GM18873 (cell line): ENCODE data around the gene NPAS1.

Experiments
- ATAC-seq: cut with Tn5 transposase; IDR thresholded peaks from one replicate; pipeline ENCODE4 v1.9.1; 2021; ENCODE audit warnings: mild to moderate bottlenecking, moderate library complexity, moderate number of reproducible peaks; ENCODE audit not compliant: unreplicated experiment, low FRiP score

Gene NPAS1, protein sequence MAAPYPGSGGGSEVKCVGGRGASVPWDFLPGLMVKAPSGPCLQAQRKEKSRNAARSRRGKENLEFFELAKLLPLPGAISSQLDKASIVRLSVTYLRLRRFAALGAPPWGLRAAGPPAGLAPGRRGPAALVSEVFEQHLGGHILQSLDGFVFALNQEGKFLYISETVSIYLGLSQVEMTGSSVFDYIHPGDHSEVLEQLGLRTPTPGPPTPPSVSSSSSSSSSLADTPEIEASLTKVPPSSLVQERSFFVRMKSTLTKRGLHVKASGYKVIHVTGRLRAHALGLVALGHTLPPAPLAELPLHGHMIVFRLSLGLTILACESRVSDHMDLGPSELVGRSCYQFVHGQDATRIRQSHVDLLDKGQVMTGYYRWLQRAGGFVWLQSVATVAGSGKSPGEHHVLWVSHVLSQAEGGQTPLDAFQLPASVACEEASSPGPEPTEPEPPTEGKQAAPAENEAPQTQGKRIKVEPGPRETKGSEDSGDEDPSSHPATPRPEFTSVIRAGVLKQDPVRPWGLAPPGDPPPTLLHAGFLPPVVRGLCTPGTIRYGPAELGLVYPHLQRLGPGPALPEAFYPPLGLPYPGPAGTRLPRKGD

DNA sequence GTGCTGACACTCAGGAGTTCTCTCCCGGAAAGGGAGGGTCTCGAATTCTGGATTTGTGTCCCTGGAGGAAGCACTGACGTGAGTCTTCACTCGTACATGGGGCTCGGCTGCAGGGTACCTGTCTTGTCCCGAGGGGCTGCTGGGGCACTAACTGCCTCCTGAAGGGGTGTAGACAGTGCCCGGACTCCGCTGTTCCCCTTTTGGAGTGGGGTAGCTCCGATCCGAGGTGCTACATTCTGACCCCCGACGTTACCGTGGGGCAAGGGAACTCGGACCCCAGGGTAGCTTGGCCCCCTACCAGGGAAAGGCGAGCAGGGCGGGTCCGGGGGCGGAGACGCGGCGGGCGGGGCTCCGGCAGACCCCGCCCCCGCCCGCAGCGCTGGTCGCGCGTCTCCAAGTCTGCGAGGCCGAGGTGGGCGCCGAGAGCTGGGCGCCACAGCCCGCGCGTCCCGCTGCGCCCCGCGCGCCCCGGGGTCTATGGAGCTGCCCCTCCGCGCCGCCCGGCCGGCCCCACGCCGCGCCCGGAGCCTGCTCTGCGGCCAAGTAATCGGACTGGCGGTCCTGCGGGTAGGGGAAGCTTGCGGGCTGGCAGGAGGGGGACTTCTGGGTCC is at the start of gene NPAS1:
NPAS1 (plus strand) TSS at position 407 of the 611 bp plus-strand sequence. CDS start 1,211 bp downstream, outside the sequence.
- ATAC-seq: no peak

DNA sequence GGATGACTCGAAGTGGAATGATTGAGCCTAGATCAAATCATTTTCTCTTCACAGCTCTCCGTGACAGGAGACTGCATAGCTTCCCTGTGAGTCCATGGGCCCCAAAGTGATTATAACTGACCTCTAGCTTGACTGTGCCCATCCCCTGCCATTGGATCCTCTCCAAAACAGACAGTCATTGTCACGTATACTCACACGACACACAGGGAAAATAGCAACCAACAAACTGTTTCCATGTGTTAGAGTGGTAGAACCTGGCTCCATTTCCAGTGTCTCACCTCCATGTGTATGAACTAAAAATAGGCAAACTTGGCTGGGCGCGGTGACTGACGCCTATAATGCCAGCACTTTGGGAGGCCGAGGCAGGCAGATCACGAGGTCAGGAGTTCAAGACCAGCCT is 48.8 kb upstream of the NPAS1 start:
- ATAC-seq: no peak

DNA sequence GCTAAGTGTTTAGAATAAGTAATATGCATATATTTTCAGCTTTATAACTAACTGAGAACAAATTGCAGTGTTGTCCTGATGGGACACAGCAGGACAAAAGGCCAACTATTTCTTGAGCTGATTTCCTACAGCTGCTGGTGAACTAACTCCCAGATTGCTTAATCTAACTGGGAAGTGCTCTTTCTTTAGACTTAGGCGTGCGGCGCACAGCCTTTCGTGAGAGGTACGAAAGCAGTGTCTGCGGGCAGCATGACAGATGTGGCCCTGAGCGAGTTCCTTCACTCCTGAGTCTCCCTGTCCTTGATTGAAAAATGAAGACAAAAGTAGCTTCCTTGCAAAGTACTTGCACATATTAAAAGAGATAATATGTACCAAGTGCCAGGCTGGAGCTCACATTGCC is 47.3 kb upstream of the NPAS1 start:
- no peak for ATAC-seq

DNA sequence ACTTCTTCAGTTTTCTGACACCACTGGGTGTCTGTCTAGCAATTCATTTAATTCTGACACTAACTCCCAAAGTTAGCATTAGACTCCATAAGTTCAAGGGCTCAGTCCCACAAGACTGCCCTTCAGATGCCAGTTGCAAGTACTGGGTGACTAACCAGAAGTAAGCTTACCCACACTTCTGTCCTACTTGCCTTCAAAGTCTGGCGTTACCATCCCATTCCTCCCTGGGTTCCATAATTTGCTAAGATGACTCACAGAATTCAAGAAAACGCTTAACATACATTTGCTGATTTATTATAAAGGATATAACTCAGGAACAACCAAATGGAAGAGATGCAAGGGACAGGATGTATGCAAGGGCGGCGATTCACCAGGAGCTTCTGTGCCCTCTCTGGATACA is 45.5 kb upstream of the NPAS1 start:
- no peak for ATAC-seq

DNA sequence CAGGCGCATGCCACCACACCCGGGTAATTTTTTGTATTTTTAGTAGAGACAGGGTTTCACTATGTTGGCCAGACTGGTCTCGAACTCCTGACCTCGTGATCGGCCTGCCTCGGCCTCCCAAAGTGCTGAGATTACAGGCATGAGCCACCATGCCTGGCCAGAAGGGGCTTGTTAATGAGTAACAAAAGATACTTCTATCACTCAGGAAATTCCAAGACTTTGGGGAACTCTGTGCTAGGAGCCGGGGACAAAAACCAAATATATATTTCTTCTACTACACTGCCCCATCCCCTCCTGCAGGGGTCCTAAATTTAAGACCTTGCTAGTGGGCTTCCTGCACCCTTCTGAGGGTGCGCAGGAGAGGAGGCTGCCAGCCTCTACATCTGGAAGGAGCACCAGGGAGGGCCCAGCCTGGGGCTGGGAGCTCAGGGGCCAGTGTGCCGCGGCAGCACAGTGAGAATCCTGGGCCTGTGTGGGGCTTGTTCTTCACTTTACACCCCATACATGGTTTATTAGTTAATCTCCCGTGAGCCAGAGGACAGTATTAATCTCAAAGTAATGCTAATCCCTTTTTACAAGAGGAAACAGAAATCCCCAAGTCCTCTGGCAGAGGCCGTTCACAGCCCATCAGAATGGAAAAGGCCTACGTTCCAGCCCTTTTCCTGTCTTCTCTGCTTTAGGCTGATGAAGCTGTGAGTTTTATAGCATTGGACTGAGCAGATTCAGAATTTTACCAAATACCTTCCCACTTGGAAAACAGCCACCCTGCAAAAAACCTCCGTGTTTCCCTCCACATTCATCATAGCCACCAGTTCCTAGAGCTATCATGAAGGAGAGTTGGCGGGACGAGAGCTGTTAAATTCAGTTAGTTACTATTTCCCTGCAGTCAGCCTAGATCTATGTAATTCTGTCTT is 44.4 kb upstream of the NPAS1 start:
- no peak for ATAC-seq

DNA sequence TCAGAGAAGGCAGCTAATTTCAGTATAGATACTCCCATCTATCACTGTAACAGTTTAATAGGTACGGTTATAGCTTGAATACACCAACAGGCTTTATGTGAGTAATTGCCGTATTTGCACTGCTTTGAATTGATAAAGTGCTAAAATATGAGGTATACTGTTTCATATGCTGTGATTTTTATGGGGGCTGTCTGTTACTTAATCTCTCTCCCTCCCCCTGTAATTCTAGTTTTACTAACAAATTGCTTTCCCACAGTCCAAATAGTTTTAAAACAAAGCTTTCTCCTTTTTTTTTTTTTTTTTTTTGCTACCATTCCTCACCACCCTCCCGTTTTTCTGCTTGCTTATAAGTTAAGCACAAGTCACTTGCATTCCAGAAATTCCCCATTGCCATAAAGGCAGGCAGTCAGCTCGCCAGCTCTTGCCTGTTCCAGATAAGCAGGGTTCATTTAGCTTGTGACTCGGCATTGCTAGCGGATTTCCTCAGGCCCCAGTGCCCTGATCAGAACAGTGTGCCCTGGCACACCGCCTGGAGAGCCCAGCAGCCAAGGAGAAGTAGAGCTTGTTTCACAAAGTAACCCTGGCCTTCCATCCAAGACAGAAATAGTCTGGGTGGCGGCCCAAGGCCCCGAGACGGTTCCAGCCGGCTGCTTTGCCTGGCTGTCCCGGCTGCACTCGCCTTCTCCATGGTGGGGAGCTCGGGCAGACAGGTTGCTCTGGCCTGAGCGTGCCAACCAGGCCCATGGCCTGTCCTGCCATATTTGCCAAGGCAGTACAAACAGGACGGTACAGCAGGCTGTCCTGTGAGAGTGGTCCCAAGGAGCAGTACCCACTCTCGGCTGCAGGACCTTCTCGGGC is 43.5 kb upstream of the NPAS1 start:
- ATAC-seq: no peak

DNA sequence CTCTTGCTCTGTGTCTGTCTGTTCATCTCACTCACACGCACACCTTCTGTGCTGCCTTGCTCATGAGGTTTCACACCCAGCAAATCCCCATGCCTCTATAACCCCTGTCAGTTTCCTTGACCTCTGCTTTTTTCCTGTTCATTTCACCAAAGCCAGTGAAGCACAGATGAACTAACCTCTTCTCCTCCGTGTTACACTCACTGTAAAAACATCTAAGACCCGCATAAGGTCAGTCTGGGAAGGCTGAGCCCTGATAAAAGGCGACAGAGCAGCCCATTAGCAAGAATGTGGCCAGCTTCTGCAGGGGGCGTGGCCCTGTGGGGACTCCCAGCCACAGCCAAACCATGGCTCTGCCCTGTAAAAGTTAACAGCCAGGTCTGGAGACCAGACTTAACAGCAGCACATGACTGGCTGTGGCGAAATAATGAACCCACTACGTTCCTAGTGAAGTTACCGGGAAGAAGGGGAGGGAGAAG is 42.8 kb upstream of the NPAS1 start:
- ATAC-seq: no peak

DNA sequence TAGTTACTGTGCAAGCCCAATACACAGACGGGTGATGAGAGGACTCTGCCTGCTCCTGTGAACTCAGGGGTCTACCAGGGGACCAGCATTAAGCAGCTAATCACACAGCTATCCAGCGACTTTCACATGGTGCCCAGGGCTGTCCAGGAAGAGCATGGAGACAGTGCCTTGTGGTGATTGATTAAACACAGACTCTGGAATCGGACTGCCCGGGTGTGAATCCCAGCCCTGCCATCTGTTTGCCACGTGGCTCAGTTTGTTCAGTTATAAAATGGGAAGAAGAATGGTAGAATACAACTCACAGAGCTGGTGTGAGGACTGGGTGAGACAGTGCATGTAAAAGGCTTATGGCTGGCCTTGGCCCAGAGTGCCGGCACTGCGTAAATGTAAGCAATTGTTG is 42.1 kb upstream of the NPAS1 start:
- no peak for ATAC-seq

DNA sequence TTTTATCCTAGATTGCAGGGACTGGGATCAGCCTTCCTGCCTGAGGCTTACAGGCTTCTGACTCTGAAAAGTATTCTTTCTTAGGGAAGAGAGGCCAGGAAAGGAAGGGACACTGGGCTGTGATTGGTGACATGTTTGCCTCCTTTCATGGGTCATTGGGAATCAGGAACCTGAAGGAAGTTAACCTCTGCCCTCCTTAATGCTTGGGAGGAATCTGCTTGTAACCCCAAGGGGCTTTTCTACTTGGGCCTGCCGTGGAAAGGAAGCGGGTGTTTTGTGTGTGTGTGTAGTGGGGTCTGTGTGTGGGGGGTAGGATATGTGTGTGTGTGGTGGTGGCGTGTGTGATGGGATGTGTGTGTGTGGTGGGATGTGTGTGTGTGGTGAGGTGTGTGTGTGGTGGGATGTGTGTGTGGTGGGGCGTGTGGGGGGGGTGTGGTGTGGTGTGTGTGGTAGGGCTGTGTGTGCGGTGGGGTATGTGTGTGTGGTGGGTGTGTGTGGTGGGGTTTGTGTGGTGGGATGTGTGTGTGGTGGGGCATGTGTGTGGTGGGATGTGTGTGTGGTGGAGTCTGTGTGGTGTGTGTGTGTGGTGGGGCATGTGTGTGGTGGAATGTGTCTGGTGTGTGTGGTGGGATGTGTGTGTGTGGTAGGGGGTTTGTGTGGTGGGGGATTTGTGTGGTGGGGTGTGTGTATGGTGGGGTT is 41.3 kb upstream of the NPAS1 start:
- ATAC-seq: no peak

DNA sequence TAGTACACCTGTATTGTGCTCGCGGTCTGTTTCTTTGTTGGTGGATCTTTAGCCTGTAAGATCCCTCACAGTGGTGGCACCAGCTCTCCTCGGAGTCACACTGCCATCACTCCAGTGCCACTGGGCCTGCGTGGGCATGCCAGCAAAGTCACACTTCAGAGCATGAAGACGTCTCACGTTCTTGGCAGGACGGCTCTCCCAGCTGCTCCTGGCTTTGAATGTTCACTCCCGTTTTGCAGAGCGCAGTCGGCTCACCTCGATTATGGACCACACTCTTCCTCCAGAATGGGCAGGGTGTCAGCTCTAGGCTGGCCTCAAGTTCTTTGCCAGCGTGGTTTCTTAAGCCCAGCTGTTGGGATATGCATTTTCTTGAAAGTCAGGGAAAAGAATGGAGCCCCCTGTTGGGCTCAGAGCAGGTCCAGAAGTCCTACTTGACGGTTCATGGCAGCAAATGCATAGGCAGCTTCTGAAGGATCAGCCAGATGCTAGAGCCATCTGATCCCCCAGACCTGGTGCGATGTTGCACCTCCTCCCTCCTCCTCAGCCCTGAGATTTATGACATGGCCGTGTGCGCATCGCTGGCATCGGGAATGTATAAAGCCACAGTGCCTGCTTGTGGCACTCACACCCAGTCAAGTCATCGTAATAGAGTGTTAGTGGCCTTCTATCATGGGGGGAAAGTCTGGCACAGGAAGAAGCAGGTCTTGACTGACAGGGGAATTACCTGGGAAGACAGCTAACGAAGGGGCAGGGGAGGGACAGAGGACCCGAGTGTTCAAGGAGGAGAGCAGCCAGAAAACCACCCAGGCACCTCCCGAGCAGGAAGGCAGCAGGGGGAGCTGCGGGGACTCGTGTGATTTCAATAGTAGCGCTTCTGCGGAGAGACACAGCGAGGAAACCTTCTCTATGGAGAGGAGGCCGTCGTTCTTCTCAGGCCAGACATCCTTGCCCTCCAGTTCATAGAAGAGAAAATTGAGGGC is 40.2 kb upstream of the NPAS1 start:
- no peak for ATAC-seq

DNA sequence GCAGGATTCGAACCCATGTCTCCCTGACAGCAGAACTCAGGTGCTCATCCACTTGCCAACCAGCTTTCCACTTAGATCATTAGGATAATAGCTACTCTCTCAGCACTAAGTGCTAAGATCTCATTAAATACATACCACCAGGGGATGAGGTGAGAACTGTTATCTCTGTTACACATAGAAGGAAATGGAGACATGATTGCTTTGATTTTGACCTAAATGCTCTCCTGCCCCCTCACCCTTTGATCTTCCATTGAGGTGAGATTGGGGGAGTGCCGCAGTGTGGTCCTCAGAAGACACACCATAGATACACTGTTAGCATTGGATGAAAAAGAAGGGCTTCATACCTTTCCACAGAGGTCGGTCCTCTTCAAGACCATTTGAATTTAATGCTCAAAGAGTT is 38.9 kb upstream of the NPAS1 start:
- no peak for ATAC-seq

DNA sequence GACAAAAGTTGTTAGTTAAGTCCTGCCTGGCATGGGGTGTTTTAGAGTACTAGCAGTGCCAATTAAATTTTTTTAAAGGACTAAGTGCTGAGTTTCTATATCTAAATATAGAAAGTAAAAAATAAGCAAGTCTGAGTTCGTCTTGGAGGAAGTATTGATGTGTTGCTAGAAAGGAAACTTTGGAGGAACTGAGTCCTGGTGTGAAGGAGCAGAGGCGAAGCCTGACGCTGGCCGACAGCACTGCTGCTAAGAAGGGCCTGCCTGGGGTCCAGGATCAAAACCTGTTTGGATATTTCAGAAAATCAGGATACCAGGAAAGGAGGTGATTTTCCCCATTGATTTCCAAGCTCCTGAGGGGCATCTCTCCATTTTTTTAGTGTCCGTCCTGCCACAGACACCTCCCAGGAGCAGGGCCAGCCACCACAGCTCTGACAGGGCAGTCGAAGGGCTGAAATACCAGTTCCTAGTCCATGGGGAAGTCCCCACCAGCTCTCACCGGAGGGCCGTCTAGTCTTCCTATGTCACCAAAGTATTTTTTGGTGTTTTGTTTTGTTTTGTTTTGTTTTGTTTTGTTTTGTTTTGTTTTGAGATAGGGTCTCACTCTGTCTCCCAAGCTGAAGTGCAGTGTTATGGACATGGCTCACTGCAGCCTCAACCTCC is 38.2 kb upstream of the NPAS1 start:
- no peak for ATAC-seq

DNA sequence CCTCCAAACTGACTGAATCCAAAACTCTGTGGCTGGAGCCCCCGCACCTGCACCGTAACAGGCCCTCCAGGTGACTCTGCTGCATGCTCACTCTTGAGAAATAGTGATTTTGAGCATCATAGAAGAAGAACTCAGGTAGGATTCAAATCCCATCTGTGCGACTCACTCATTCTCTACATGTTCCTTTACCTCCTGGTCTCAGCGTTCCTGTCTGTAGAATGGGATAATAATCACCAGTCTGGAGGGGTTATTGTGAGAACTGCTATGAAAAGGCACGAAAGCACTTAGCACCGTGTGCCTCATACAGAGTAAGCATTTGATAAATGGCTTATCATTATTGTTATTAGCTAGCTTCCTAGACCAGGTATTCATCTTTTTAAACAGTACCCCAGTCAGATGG is 36.5 kb upstream of the NPAS1 start:
- no peak for ATAC-seq

DNA sequence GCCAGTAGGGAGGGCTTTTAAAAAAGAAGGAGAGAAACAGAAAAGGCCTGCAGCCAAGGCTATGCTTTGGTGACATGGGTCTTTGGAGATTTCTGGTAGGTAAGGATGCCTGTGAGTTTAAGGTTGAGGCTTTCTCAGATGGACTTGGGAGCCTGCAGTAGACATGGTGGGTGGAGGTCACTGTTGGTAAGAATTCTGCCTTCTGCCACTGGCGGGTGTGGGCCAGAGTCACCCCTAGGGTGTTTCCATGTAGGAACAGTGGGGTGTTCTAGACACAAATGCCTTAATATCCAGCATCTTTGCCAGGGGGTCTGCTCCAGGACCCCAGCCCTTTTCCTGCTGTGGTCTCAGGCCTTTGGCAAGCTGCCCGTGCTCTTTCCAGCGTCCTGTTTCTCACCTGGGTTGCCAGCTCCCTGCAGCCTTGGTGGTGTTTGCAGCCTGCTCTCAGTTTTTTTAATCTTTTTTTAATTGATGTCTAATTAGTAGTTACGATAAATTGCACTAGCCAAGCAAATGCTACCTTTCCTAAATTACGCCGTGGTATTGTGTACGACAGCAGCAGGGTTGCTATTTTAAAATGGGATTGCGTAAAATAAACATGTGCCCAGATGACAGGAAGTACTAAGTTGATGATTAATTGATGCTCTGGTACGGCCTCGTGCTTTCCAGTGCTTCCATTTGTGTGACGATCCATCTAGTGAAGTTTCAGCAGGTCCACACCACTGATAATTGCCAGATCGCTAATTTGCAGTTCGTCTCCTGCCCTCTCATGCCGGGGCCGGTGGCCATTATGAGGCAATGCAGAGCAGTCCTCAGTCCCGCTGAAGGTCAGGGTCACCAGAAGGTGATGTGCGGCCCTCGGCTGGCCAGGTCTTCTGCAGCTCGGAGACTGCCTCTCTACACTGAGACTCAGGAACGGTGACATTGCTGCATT is 35.3 kb upstream of the NPAS1 start:
- no peak for ATAC-seq

DNA sequence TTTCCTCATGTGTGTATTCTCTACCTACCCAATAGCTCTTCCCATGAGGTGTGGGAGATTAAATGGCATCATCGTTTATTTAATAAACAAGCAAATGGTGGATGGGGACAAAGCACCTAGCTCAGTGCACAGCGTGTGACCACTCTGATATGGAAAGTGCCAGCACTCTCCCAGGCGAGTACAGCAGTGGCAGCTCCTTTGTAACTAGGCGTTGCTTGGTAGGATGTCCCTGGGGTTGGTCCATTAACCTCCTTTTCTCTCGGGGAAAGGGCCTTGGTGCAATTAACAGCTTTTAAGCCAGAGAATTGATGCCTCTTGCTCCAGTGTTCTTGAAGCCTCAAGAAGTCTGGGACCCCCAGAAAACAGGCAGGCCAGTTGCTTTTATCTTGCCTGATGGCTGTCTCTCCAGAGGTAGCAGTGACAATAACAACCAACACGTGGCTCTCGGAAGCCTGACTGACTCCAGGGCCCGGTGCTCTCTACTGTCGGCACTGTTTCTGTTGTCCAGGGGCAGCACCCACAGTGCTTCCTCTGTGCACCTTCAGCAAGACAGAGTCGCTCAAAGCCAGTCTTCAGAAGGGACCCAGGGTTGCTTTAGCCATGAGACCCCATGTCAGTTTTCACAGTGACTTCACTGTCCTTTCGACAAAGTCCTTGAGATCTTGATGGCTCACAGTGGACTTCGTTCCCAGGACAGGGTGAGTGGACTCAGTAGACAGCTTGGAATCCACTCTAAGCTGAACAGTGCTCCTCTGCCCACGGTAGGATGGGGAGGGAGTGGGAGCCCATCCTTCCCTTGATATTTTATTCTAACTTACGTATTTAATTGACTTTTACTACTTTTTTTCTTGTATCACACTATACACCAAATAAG is 33.9 kb upstream of the NPAS1 start:
- ATAC-seq: no peak
